ENCODE results near the gene ZFP14. TPM values are rescaled to one million over a fixed set of nuclear protein-coding genes. Genes with fewer than 3 reads are reported as not detected.
"Not testable (repeated sequence)": the region's sequence is repeated elsewhere in the genome, so short reads cannot be mapped to it uniquely, and the experiment has no call there.

ZFP14 gene
- total RNA-seq, 1 donor from 2014 or later, result 10.6 TPM

- Mint-ChIP-seq H3K9me3 (no peaks in the 10 kb centered on the region), H3K36me3 (ENCODE audit: low read depth) (peaks cover 54% of the 10 kb centered on the region), H3K27ac (ENCODE audit: unreplicated experiment) (no peak overlapping the region)
These were observed 48.8 kb downstream of the ZFP14 start for GRCh38 chr19:36330216-36330615.

GRCh38 chr19:36329534-36329933, 49.5 kb downstream of the ZFP14 start:
- not testable (repeated sequence) for H3K9me3 Mint-ChIP-seq; H3K27ac Mint-ChIP-seq (ENCODE audit: unreplicated experiment); H3K27me3 Mint-ChIP-seq (ENCODE audit: low read depth); DNase-seq (ENCODE audit: low read depth, low spot score)
- H3K4me1 Mint-ChIP-seq, result peaks cover 30% of the 10 kb centered on the region
- peaks cover 60% of the 10 kb centered on the region for H3K36me3 Mint-ChIP-seq (ENCODE audit: low read depth)
- peak overlapping the region; percentile 85 for H3K4me3 Mint-ChIP-seq

More at GRCh38 chr19:36330216-36330615, 48.8 kb downstream of the ZFP14 start:
- no peak for TF ChIP-seq CTCF (conservative IDR thresholded peaks at IDR 0.05)
- H3K4me3 Mint-ChIP-seq, result peak overlapping the region; percentile 94
- DNase-seq (ENCODE audit: low read depth, low spot score), result no peak
- no peaks in the 10 kb centered on the region for H3K27me3 Mint-ChIP-seq (ENCODE audit: low read depth)
- peaks cover 30% of the 10 kb centered on the region for H3K4me1 Mint-ChIP-seq

GRCh38 chr19:36326649-36327048, 52.4 kb downstream of the ZFP14 start:
- H3K4me3 Mint-ChIP-seq; H3K27ac Mint-ChIP-seq (ENCODE audit: unreplicated experiment); H3K27me3 Mint-ChIP-seq (ENCODE audit: low read depth); DNase-seq (ENCODE audit: low read depth, low spot score); H3K9me3 Mint-ChIP-seq: not testable (repeated sequence)
- H3K36me3 Mint-ChIP-seq (ENCODE audit: low read depth), result peaks cover 61% of the 10 kb centered on the region
- H3K4me1 Mint-ChIP-seq, result peaks cover 21% of the 10 kb centered on the region

DNA sequence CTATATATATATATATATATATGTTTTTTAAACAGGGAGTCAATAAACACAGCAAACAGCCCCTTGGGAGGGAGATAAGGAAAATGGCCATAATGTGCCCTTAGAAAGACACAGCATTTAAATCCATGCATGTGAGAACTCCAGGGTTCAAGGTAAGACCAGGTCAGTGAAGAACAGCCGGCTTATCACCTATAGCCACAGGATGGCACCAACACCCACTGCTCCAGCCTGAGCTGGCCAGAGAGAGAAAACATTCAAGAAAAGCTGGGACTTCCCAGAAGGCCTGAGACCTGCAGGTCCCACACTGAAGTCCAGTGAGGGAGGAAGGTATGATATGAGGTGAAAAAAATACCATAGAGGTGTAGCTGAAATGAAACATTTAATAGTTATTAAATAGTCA, 63.8 kb downstream of the ZFP14 start:
- H3K27ac Mint-ChIP-seq (ENCODE audit: unreplicated experiment); H3K9me3 Mint-ChIP-seq; H3K4me1 Mint-ChIP-seq; H3K4me3 Mint-ChIP-seq; DNase-seq (ENCODE audit: low read depth, low spot score); H3K27me3 Mint-ChIP-seq (ENCODE audit: low read depth): not testable (repeated sequence)
- H3K36me3 Mint-ChIP-seq (ENCODE audit: low read depth), result peaks cover 25% of the 10 kb centered on the region

DNA sequence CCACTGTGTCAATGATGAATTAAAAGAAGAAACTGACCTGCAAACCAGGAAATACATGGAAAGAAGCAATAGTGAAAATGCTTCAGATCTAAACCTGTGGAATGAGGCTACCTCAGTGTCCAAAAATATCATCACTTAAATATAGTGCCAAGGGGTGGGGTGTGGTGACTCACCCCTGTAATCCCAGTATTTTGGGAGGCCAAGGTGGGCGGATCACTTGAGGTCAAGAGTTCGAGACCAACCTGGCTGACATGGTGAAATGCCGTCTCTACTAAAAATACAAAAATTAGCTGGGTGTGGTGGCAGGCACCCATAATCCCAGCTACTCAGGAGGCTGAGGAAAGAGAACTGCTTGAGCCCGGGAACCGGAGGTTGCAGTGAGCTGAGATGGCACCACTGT, 64.9 kb downstream of the ZFP14 start:
- not testable (repeated sequence) for H3K27me3 Mint-ChIP-seq (ENCODE audit: low read depth); DNase-seq (ENCODE audit: low read depth, low spot score); H3K4me1 Mint-ChIP-seq; H3K27ac Mint-ChIP-seq (ENCODE audit: unreplicated experiment); H3K4me3 Mint-ChIP-seq; H3K9me3 Mint-ChIP-seq
- H3K36me3 Mint-ChIP-seq (ENCODE audit: low read depth), result peaks cover 22% of the 10 kb centered on the region

DNA sequence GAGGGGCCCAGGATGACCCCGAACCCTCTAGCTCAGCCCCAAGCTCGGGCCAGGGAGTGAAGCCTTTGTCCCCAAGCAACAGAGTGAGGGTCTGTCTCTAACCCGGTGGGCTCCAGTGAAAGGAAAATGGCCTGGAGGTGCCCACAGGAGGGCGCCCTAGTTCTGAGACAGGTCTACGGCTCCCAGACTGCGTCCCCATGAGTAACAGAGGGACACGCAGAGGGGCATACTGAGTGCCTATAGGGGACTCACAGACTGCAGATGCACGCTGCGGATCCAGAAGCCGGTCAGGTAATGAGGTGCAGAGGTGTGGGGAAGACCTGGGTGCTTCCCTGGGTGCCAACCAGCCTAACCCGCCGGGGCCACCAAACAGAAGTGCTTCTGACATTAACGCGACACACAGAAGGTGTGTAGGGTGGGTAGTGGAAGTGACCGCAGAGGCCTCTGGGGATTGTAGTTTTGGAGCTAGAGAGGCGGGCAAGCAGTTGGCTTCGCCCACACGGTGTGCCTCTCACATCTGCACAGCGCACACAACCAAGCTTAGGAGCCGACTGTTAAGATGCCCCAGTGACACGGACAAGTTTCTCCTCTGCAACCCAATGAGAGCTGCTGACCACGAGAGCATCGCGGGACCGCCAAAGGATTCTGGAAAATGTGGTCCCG, 67.8 kb downstream of the ZFP14 start:
- not testable (repeated sequence) for H3K4me3 Mint-ChIP-seq; H3K27ac Mint-ChIP-seq (ENCODE audit: unreplicated experiment); H3K27me3 Mint-ChIP-seq (ENCODE audit: low read depth); H3K4me1 Mint-ChIP-seq; DNase-seq (ENCODE audit: low read depth, low spot score); H3K9me3 Mint-ChIP-seq
- peaks cover 19% of the 10 kb centered on the region for H3K36me3 Mint-ChIP-seq (ENCODE audit: low read depth)

DNA sequence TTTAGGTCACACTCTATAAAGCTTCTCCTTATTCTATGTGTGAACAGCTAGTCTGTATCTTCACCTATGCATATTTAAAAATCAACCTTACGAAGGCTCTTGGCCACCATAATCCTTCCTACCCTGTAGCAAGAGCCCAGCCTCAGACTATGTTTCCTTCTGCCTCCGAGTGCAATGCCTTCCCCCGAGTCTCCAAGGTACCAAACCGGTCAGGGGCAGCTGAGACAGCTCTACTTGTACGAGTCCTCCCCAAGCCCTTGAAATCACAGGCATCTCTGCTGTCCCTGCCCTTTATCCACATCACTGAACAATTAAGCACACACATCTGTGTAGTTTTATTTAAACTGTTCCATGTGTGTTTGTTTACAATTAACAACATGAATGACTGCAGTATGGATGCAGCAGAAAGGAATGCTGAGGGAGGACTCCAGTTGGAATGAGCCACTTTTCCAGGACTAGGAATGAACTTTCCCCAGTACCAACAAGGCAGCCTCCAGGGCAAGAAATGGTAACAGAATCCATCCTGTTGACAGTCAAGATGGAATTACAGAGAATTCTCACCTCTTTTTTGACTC, 68.5 kb downstream of the ZFP14 start:
- H3K4me3 Mint-ChIP-seq; H3K9me3 Mint-ChIP-seq; DNase-seq (ENCODE audit: low read depth, low spot score); H3K27me3 Mint-ChIP-seq (ENCODE audit: low read depth); H3K27ac Mint-ChIP-seq (ENCODE audit: unreplicated experiment); H3K4me1 Mint-ChIP-seq: not testable (repeated sequence)
- H3K36me3 Mint-ChIP-seq (ENCODE audit: low read depth), result peaks cover 13% of the 10 kb centered on the region

DNA sequence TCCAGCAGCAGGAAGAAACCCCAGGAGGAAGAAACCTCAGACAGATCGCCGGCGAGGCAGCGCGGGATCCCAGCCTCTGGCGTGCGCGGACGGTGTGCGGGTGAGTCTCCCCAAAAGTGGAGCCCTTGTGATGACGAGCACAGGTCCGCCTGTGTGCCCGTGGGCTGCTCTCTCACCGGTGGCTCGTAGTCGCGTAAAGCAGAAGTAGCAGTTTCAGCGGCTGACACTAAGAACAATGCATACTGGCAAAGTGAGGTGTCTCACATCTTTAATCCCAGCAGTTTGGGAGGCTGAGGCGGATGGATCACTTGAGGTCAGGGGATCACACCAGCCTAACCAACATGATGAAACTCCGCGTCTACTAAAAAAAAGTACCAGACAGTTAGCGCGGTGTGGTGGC, 69.2 kb downstream of the ZFP14 start:
- H3K36me3 Mint-ChIP-seq (ENCODE audit: low read depth), result peaks cover 11% of the 10 kb centered on the region
- not testable (repeated sequence) for DNase-seq (ENCODE audit: low read depth, low spot score); H3K9me3 Mint-ChIP-seq; H3K27me3 Mint-ChIP-seq (ENCODE audit: low read depth); H3K4me3 Mint-ChIP-seq; H3K27ac Mint-ChIP-seq (ENCODE audit: unreplicated experiment); H3K4me1 Mint-ChIP-seq

GRCh38 chr19:36309309-36309708, 69.7 kb downstream of the ZFP14 start:
- not testable (repeated sequence) for H3K27me3 Mint-ChIP-seq (ENCODE audit: low read depth); DNase-seq (ENCODE audit: low read depth, low spot score); H3K4me1 Mint-ChIP-seq; H3K27ac Mint-ChIP-seq (ENCODE audit: unreplicated experiment); H3K36me3 Mint-ChIP-seq (ENCODE audit: low read depth); H3K4me3 Mint-ChIP-seq; H3K9me3 Mint-ChIP-seq

DNA sequence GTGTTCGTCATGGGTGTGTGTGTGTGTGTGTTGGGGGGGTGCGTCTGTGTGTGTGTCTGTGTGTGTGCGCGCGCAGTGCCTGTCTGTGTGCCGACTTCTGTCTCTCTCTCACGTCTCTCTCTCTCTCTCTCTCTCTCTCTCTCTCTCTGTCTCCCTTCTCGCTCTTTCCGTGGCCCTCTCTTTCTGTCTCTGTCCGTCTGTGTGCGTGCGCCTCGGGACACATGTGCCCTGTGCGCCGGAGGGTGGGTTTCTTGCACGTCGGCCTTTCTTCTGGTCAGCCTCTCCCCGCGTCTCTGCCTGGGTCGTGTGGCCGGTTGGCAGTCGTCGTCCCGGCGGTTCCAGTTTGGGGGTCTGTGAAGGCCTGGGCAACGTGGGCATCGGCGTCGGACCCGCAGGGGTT, 86.7 kb downstream of the ZFP14 start:
- H3K27ac Mint-ChIP-seq (ENCODE audit: unreplicated experiment); H3K9me3 Mint-ChIP-seq; DNase-seq (ENCODE audit: low read depth, low spot score); H3K36me3 Mint-ChIP-seq (ENCODE audit: low read depth); H3K27me3 Mint-ChIP-seq (ENCODE audit: low read depth); H3K4me3 Mint-ChIP-seq; H3K4me1 Mint-ChIP-seq: not testable (repeated sequence)

Other genes starting within 250 kb of the ZFP14 start
- 321 and 346 TPM in 2 replicates for gene CAPNS1, start 239.1 kb downstream of the ZFP14 start, total RNA-seq
- not detected in 2 replicates for gene COX7A1, start 226.8 kb downstream of the ZFP14 start, total RNA-seq
- gene ZNF565, start 164.5 kb downstream of the ZFP14 start, total RNA-seq, result 5.6 and 6.6 TPM in 2 replicates
- gene ZNF146, start 164.1 kb downstream of the ZFP14 start, total RNA-seq, result 88.0 and 90.5 TPM in 2 replicates
- gene ZFP82, start 39.4 kb upstream of the ZFP14 start, total RNA-seq, result 19.0 and 19.1 TPM in 2 replicates
- gene ZNF566, start 110.4 kb upstream of the ZFP14 start, total RNA-seq, result 20.8 and 26.9 TPM in 2 replicates
- 32.1 and 46.4 TPM in 2 replicates for gene ZNF260, start 149.1 kb upstream of the ZFP14 start, total RNA-seq
- gene ZNF529, start 194.1 kb upstream of the ZFP14 start, total RNA-seq, result 19.7 and 19.9 TPM in 2 replicates
- 22.1 and 24.7 TPM in 2 replicates for gene ZNF382, start 226.1 kb upstream of the ZFP14 start, total RNA-seq

Data from neural crest cell (in vitro differentiated cells).